HG02610 (cell line): Measurements from ENCODE around the gene AHDC1.
A peak's percentile ranks its signal among the peaks of the same experiment; 100 is the strongest.

ENCODE experiments used
- ATAC-seq: cut with Tn5 transposase; IDR thresholded peaks from one replicate; pipeline ENCODE4 v1.9.1; 2021; ENCODE audit warnings: mild to moderate bottlenecking, moderate library complexity; ENCODE audit not compliant: unreplicated experiment

AHDC1 gene

DNA sequence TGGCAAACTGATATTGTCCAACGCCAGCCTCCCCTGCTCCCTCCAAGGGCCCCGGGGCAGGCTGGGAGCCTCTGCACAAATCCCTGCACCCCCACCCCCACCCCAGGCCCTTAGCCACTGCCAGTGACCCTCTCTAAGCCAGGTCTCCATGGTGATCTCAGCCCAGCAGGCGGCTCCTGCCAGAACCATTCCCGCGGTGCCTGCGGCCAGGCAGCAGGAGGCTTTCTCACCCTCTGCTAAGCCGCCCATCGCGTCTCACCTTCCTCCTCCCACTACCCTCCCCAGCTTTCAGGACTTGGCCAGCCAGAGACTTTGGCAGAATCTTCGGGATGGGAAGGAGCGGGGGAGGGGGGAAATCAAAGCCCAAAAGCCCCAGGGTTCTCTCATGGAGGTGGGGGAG lies 67.2 kb downstream of the AHDC1 start:
- no peak for ATAC-seq

DNA sequence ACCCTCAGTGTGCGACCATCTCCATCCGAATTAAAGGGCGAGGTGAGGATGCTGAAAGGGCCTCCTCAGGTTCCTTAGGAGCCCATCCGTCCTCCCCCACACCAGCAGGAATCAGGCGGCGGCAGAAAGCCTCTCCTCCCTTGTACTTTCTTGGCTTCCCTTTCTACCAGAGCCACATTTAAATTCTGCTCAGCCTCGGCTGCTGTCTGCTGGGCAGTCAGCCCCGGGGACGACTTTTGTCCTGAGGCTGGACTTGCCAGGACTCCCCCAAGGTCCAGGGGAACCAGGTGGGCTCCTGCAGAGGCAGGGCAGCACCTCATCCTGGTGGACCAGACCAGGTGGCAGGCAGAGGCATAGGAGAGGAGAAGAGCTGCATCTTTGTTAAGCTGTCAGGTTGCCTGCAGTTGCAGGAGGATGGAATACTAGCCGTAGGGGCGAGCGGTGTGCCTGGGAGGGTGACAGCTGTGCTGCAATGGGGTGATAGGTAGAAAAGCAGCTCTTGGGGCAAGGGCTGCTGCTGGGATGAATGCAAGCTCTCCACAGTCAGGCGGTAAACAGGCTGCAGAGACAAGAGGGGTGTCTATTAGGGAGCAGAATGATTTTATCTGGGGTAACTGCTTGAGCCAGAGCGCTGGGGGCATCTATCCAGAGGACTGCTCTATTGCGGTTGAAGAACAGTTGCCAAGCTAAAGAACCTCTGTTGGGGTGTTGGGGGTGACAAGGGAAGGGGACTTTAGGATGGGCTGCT lies 67.8 kb downstream of the AHDC1 start:
- no peak for ATAC-seq

DNA sequence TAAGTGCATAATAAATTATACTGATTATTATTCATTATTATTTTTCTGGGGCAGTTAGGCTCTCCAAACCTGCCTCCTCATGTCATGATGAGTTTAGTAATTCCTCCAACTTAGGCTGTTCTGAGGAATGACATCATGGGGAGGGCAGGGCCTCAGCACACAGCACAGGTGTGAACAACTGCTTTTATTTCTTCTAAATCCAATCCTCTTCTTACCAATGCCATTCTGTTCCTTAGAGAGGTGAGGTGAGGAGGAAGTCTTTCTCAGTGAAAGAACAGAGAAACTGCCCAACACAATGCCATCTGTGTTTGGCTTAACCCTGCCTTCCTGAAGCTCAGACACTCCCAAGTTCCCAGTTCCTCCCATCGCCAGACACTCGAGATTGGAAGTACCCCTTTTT lies 68.6 kb downstream of the AHDC1 start:
- ATAC-seq: no peak

DNA sequence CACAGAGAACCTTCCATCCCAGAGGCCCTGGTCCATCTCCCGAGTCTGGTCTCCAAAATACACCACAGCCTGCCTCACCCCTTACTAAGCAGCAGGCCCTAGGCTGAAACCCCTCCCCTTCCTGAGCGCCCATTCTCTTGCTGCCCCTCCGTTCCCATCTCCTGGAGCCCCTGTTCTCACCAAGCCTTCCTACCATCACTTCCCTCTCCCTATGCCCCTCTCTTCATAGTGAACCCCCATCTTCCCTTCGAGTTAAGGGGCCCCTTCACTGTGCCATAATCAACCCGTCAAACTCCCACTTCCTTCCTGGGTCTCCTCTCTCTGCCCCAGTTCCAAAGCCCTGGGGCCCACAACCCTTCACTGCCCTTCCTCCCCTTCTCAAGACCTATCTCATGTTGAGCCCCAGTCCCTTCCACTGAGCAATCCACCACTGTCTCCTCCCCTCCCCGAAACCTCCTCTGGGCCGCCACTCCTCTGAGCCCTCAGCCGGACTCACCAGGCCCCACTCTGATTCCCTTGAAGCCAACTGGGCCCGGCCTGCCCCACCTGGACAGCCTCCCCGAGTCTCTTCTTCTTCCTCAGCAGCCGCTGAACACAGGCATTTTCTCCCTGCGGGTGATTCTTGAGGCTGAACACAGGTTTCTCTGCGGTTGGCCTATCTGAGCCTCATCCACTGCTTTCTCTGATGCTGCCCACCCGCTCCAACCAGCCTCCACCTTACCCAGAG lies 71.8 kb downstream of the AHDC1 start:
- ATAC-seq: no peak

- ATAC-seq: no peak
These were observed 73.8 kb downstream of the AHDC1 start for GRCh38 chr1:27530192-27530591.

DNA sequence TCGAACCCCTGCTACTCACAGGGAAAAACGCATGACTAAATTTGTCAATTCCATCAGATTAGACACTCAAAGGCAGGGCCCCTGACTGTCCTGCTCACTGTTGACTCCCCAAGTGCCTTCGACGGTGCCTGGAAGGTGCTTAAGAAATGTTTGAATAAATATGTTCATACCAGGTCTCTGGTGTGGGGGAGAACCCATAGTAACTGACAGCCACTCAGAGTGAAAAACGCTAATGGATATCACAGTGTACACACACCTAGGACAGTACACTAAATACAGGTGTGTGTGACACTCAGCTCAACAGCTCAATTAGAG lies 74.3 kb downstream of the AHDC1 start:
- no peak for ATAC-seq

GRCh38 chr1:27528818-27529703 lies 74.9 kb downstream of the AHDC1 start:
- no peak for ATAC-seq

DNA sequence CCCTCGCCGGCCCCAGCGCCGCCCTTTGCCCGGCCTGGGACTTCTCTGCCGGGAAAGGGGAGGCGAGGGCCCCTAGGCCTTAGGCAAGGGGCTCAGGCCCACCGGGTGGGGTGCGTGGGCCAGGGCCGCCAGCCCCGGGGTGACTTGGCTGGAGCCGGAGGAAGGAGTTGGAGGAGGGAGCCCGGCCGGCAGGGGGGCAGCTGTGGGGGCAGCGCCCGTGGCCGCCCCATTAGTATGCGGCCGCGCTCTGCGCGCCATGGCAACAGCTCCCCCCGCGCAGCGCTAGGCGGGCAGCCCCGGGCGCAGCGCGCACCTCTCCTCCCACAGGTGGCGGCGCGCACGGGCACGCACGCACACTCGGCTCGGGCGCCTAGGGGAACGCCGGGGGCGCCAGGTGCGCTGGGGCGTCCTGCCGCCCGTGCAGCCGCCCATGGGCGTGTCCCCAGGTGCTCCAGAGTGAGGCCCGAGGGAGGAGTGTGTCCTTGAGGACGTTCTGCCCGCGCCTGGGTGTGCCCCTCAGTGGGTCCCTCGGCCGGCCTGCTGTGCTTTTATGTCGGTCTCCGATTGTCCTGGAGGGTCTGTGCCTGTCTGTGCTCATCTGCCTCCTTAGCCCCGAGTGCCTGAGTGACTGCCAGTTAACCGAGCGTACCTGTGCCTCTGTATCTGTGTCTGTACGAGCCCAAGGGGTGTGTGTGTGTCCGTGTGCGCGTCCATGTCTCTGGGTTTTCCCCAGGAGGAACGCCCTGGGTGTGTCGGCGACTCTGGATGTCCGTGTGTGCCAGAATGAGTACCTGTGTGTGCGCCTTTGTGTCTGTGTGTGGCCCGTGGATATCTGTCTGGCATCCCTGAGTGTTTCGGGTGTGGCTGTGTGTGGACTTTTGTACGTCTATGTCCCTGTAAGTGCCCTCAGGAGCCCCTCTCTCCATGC lies 75.8 kb downstream of the AHDC1 start:
- no peak for ATAC-seq

- no peak for ATAC-seq
These were observed 76.6 kb downstream of the AHDC1 start for GRCh38 chr1:27527223-27527889.

GRCh38 chr1:27526569-27527222 lies 77.2 kb downstream of the AHDC1 start:
- no peak for ATAC-seq

GRCh38 chr1:27525296-27526272 lies 78.4 kb downstream of the AHDC1 start:
- peak; percentile 39 for ATAC-seq

DNA sequence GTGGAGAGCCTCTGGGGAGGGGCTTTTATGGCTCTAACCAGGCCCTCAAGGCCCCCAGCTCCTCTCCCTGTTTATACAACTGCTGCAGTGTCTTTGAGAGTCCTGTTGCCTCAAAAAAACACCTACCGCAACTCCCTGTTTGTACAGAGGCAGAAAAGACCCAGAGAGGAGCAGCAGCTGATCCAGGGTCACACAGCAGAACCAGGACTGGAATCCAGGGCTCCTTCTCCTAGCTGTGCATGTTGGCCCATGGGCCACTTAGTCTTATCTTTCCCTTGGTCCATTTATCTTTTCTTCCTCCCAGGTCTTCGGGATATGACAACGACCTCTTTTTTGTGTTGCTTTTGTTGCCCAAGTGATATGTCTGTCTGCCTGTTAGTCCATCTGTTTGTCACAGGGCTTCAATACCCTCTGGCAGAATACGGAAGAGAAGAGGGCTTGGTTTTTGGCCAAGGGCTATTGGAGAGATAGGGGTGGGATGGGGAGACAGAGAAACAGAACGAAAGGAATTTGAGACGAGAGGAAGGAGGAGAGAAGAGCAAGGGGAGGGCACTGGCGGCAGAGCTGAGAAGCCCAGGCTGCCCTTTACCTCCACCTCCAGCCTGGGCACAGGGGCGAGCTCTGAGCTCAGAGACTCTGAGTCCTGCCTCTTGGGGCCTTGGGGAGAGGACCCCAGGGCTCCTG lies 80.5 kb downstream of the AHDC1 start:
- ATAC-seq: no peak

DNA sequence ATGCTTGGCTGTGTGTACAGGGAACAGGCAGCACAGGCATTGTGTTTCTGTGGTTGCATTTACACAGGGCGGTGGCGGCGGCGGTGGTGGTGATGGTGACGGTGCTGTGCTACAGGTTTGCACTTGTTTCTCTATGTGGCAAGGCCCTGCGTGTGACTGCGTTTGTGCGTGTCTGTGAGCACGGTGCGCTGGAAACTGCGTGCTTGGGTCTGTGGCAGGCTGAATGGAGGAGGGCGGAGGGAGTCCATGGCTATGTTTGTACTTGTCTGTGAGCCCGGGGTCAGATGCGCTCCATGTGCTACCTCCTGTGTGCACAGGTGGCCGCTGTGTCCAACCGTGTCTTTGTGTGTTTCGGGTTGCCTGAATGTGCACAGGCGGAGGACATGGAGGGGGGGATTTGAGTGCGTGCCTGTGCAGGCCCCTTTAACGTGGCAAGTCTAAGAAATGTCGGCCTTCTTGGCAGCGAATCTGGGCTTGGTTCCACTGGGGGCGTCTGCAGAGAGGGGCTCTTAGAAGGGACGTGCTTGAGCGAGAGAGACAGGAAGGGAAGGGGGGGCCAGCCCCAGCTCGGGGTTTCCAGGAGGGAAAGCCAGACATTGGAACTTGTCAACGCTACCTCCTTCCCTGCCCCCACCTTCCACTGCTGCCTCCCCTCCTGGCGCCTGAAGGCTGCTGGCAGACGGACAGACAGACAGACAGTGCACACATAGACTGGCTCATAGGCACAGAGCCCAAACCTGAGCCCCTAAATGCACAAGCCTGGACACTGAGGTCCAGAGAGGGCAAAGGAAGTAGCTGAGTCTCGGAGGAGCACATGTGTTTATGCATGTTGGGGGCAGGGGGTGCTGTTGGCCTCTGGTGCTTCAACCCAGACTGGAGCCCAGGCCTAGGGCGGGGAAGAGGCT lies 81.3 kb downstream of the AHDC1 start:
- no peak for ATAC-seq

- no peak for ATAC-seq
These were observed 82.0 kb downstream of the AHDC1 start for GRCh38 chr1:27521861-27522431.

DNA sequence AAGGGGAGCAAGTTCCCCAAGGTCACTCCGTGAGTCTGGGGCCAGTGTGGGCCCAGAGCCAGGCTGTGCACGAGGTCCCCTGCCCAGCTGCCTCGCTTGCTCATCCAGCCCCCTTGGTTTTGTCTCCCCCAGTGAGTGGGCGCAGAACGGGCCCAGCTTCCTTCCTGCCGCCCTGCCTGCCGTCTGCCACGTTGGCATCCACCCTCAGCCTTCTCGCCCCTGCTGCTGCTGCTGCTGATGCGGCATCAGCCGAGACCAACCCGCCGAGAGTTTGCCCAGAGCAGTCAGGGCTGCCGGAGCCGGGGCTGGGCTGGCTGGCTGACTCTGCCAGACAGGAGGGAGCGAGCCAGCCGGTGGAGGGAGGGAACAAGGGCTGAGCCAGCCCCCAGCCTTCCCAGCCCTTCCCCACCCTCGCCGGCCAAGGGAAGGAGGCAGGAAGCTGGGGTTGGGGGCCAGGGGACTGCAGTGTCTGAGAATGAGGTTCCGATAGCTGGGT lies 82.6 kb downstream of the AHDC1 start:
- ATAC-seq: no peak

GRCh38 chr1:27520651-27521050 lies 83.3 kb downstream of the AHDC1 start:
- no peak for ATAC-seq
